Stimulated activated CD8-positive, alpha-beta memory T cell treated with anti-CD3 and anti-CD28 coated beads, Interleukin-7, amount 100 ng/mL, for 1 hour (primary cell): ENCODE measurements around the gene PSMB10.
"Not testable (repeated sequence)": the region's sequence is repeated elsewhere in the genome, so short reads cannot be mapped to it uniquely, and the experiment has no call there.

Experiments
- DNase-seq, 2 donors: peaks; one replicate each; pipeline ENCODE4 v3.0.0-alpha.2; 2020; ENCODE audit warnings: low read depth in 2 of 2

PSMB10 gene

DNA sequence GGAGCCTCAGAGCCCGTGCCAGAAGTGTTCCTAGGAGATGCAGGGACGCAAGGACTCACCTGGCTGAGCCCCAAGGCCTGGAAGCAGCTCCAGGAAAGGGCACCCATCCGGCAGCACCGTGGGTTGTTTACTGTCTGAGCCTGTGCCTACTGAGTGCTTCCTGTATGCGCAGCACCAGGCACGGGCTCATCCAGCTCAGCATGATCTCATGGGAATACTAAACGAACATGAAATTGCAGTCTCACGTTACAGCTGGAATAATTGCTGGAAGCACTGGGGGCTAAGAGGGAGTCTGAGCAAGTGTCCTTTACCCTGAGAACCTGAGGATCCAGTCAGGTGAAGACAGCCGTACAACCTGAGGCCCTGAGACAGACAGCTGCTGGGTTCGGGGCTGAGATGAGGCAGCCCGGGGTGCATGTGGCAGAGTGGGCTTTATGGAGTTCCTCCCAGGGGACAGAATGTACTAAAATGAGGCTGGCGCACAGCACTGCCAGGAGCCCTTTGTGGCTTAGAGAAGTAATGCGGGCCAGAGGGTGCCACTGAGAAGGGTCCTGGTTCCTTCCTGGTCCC lies 10.4 kb downstream of the PSMB10 start:
- no peak for DNase-seq

- no peak for DNase-seq
These were observed 12.3 kb downstream of the PSMB10 start for GRCh38 chr16:67924140-67924906.

DNA sequence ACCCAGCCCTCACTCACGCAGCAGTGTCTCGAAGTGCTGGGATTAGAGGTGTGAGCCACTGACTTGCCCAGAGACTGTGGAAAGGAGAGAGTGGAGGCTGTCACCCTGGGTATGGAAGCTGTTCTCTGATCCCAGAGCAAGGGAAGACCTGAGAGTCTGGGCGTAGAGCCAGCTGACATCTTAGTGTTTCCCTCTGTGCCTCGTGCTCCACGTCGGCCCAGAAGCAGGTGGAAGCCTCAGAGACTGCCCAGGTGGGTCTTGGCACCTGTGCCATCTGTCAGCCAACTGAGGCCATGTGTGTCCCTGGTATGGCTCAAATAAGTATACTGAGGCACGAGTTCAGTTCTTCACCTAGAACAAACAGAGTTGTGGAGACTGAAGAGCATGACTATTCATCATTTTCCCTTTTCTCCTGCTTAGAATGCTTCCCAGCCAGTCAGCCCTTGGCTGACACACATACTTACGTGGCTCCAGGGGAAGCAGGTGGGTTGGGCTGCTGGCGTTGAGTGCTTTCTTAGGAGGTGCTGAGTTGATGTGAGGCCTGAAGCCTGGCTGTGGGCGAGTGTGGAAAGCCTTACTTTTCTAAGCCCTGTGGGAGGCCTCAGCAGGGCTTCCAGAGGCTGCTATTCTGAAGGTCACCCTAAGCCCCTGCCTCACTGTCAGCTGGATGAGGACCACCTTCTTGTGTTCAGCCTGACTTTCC lies 13.1 kb downstream of the PSMB10 start:
- DNase-seq, result no peak

GRCh38 chr16:67922740-67923139 lies 13.9 kb downstream of the PSMB10 start:
- DNase-seq, result no peak

- no peak for DNase-seq
These were observed 14.4 kb downstream of the PSMB10 start for GRCh38 chr16:67922221-67922620.

GRCh38 chr16:67919622-67920221 lies 16.9 kb downstream of the PSMB10 start:
- no peak for DNase-seq

DNA sequence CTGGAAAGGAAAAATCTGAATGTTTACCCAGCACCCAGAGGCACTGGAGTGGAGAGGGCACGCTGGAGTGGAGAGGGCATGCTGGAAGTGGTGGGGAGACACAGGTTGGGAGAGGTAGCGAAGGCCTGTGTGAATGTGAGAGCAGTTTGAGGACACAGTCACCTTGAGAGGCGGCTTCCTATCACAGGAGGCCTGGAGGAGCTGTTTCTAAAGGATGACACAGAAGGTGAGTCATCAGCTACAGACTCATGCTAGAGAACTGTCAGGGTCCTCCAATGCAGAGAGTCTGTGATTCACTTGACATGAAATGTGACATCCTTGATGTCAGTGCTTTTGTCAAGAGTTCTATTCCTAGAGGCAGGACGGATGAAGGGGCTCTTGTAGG lies 18.8 kb downstream of the PSMB10 start:
- no peak for DNase-seq

- DNase-seq, result no peak
These were observed 19.4 kb downstream of the PSMB10 start for GRCh38 chr16:67917140-67917851.

DNA sequence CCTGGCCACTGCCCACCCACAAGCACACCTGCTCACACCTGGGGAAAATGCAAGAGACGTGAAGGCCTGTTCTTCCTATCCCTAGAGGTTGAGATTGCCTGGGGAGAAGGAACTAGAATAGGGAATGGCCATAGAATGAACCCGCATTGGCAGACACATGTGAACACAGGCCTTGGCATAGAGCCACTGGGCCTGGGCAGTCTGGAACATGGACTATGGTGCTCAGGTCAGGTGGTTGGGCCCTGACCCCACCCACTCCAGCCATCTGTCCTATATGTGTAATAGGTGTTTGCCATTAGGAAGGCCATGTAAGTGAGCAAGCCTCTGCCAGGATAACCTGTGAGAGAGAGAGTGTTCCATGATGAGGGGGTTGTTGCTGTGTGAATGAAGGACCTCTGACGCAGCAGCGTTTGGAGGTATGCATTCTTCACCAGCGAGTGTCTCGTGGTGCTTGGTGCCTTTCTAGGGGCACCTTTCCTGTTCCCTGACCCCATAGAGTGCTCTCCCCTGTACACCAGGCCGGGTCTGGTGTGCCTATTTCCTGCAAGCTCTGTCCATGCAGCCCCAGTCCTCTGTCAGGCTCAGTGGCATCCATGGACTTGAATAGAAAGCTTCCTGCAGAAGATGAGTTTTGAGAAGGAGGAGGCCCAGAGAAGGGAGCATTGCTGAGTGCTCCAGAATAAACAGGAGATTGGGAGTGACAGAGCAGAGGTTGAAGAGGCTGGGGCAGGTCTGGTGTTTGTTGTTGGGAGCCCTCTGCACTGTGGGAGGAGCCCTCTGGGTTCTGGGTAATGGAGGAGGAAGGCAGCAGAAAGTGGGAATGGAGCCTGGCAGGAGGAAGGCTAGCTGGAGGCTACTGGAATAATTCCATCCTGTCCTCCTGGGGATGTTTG lies 20.6 kb downstream of the PSMB10 start:
- DNase-seq, result no peak

GRCh38 chr16:67915496-67915769 lies 21.2 kb downstream of the PSMB10 start:
- not testable (repeated sequence) for DNase-seq

GRCh38 chr16:67914758-67915495 lies 21.7 kb downstream of the PSMB10 start:
- DNase-seq, result no peak

GRCh38 chr16:67910158-67910557 lies 26.5 kb downstream of the PSMB10 start:
- no peak for DNase-seq

- DNase-seq, result no peak
These were observed 27.5 kb downstream of the PSMB10 start for GRCh38 chr16:67909056-67909742.

GRCh38 chr16:67907397-67908180 lies 29.1 kb downstream of the PSMB10 start:
- DNase-seq, result no peak

DNA sequence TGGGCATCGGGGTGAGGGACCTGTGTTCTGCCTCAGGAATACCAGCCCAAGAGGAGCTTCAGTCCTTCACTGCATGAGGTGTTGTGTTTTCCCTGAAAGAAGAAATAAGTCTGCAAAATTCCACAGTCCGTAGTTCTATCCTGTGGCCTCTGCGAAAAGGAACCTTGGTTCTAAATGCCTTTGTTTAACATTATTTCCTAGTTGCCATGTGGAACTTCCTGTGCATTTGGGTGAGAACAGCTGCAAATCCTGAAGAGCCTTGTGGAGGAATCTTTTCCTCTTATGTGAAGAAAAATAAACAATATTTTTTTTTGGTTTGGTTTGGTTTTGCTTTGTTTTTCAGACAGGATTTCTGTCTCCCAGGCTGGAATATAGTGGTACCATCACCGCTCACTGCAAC lies 33.8 kb downstream of the PSMB10 start:
- DNase-seq, result no peak

- no peak for DNase-seq
These were observed 34.9 kb downstream of the PSMB10 start for GRCh38 chr16:67901734-67902133.

DNA sequence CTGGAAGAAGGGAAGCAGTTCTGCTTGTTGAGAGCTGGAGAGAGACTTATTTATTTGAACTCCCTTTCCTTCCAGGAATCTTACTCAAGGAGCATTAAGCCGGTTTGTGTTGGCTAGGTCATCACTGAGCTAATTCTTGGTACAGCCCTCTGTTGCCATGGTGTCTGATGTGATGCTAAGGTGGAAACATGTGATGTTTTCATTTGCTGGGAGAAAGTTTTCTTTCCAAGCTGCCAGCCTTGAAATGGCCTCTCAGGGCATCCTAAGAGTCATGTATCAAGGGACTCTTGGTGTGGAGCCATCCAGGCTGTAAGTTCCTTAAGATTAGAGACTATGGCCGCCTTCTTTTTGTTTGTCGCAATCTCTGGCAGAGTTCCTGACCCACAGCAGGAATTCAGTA lies 39.4 kb downstream of the PSMB10 start:
- DNase-seq, result no peak

GRCh38 chr16:67893743-67894399 lies 42.8 kb downstream of the PSMB10 start:
- DNase-seq, result no peak
